ENCODE results near the gene KNDC1.
A peak's percentile ranks its signal among the peaks of the same experiment; 100 is the strongest.
"Not testable (repeated sequence)": the region's sequence is repeated elsewhere in the genome, so short reads cannot be mapped to it uniquely, and the experiment has no call there.

Gene KNDC1

DNA sequence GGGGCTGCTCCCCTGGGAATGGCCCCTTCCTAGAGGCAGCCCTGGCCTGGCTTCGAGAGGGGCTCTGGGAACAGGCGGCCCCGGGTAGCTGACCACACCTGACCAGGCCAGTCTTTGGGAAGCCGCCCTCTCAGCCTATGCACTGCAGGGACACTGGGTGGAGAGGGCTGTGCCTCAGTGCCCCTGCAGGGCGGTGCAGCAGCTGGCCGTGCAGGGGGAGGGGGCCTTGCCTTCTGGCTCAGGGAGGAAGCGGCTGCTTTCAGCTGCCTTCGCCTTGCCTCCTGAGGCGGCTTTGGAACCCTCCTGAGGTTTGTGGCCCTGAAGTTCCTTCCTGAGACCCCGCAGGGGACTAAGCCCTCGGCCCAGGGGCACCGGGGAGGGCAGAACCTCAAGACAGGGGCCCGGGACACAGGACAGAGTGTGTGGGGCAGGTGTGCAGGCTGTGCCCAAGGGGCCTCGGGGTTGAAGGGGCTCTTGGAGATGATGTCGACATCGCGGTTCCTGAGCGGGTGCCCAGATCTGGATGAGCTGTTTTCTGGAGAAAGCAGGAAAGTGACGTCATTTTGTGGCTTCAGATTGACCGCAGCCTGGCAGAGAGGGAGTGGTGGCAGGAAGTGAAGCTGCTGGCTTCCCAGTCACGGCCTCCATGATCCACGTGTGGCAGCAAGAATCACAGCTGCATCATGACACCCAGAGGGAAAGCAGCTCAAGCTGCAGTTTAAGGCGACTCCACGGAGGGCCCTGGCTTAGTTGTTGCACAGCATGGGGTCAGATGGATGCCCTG, 99.0 kb downstream of the KNDC1 start:
- peak; percentile 67 to 92 for DNase-seq (ENCODE audit: low read depth in 2 of 2)

DNA sequence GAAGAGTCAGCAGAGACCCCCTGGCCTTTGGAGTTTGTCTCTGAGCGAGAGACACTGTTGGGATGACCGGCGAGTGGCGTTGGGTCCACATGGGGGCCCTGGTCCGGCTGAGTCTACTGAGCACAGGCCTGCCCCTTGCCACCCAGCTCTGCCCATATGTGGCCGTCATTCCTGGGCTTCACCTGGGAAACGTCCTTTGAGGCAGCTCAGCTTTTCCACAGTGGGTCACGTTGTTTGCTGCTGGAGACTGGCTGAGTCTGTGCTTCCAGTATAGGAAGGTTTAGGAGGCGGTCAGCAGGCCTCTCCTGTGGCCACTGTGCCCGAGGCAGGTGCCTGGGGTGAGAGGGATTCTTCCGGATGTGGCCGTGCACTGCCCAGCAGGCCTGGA, 99.6 kb downstream of the KNDC1 start:
- no peak for DNase-seq (ENCODE audit: low read depth in 2 of 2)

- DNase-seq (ENCODE audit: low read depth in 2 of 2) = peak; percentile 54 to 75
Measured at GRCh38 chr10:133260895-133261725, 101.1 kb downstream of the KNDC1 start.

DNA sequence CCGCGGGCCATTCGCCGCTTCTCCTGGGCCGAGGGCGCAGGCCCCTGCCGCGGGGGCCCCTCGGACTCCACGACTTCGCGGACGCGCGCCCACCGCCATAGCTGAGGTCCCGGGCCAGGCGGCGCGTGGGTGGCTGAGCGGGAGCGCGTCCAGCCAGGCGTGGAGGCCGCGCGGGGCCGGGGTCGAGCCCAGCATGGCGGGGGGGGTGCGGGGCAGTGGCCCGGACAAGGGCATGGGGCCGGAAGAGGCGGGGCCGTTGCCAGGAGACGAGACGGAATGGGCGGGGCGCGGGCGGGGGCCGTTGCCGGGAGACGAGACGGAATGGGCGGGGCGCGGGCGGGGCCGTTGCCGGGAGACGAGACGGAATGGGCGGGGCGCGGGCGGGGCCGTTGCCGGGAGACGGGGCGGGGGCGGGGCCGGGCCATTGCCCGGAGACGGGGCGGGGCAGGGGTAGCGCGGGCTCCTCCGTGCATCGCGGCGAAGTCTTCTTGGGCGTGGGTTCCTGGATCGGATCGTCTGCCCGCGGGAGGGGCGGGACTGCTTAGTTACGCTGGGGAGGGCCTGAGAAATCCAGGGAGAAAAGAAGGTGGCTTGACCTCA, 101.8 kb downstream of the KNDC1 start:
- peak; percentile 79 to 84 for DNase-seq (ENCODE audit: low read depth in 2 of 2)

DNA sequence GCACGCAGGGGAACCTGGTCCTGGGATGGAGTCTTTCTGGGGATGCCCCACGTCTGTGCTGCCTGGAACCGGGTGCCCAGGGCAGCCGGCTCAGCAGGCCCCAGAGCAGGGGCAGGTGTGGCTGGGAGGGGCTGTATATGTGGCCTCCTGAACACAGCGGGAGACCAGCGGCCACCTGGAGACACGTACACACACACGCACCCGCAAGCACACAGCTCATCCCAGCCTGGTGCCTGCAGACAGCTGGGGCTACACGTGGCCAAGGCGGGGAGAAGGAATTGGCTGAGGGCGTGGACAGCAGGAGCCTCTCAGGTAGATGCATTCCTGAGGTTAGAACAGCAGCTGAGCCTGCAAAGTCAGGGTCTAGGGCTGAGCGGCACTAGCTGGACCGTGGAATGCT, 102.7 kb downstream of the KNDC1 start:
- DNase-seq (ENCODE audit: low read depth in 2 of 2) = no peak

GRCh38 chr10:133263674-133264073, 103.7 kb downstream of the KNDC1 start:
- DNase-seq (ENCODE audit: low read depth in 2 of 2) = no peak

DNA sequence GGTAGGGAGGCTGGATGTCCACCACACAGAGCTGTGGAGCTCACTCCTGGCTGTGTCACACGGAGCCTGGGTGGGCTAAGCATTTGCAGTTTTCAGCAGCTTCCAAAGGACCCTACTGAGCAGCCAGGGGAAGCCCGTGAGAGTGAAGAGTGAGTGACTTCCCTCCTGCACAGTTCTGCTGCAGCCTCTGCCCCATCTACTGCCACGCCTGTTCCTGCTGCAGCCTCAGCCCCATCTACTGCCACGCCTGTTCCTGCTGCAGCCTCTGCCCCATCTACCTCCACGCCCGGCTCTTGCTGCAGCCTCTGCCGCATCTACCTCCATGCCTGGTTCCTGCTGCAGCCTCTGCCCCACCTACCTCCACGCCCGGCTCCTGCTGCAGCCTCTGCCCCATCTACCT, 104.4 kb downstream of the KNDC1 start:
- DNase-seq (ENCODE audit: low read depth in 2 of 2) = no peak

GRCh38 chr10:133265052-133265451, 105.0 kb downstream of the KNDC1 start:
- not testable (repeated sequence) for DNase-seq (ENCODE audit: low read depth in 2 of 2)

GRCh38 chr10:133266056-133266795, 106.2 kb downstream of the KNDC1 start:
- no peak for DNase-seq (ENCODE audit: low read depth in 2 of 2)

DNA sequence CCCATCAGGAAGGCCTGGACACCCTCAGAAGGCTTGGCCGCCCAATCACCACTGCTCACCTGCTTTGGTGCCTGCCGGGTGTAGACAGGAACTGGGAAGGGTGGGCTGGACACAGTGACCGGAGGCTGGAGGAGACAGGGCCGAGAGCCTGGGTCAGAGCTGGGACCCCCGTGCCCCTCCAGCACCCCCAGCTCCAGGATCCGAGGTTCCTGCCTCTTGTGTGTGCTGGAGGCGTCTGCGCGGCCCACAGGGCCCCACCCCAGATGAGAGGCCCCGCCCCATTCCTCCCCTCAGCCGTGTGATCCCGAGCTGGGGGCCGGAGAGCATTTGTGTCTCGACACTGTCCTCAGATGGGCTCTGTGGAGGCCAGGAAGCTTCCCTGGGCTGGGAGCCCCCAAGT, 107.3 kb downstream of the KNDC1 start:
- no peak for DNase-seq (ENCODE audit: low read depth in 2 of 2)

DNA sequence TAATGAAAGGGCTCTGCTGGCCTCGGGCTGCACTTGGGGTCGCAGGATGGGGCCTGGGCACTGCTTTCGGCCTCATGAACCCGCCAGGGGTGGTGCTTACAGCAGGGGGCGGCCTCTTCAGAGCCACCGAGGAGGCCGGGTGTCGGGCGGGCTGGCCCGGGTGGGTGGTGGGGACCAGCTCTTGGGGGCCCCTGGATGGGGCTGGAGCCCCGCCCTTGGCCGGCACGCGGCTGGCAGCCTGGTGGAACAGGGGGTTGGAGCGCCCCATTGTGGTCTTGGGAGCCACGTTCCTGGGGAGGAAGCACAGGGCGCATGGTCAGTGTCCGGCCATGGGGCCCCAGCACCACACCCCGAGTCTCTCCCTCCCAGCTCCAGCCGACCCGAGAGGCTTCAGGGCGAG, 107.8 kb downstream of the KNDC1 start:
- no peak for DNase-seq (ENCODE audit: low read depth in 2 of 2)

DNA sequence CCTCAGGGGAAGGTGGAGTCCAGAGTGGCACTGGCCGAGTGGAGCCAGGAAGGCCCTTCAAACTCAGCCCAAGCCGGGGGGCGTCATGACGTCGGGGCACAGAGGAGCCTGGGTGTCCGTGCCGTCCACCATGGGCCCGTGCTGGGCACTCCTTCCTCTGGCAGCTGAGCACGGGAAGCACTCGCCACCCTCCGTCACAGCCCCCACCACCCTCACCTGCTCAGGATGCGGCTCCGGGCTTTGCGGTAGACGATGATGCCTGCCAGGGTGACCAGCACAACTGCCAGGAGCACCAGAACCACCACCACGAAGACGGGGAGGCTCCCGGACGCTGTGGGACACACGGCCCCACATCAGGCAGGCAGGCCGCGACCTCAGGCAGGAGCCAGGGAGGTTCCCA, 108.5 kb downstream of the KNDC1 start:
- no peak for DNase-seq (ENCODE audit: low read depth in 2 of 2)

GRCh38 chr10:133269367-133269766, 109.3 kb downstream of the KNDC1 start:
- no peak for DNase-seq (ENCODE audit: low read depth in 2 of 2)

GRCh38 chr10:133270204-133270603, 110.2 kb downstream of the KNDC1 start:
- DNase-seq (ENCODE audit: low read depth in 2 of 2) = no peak

DNA sequence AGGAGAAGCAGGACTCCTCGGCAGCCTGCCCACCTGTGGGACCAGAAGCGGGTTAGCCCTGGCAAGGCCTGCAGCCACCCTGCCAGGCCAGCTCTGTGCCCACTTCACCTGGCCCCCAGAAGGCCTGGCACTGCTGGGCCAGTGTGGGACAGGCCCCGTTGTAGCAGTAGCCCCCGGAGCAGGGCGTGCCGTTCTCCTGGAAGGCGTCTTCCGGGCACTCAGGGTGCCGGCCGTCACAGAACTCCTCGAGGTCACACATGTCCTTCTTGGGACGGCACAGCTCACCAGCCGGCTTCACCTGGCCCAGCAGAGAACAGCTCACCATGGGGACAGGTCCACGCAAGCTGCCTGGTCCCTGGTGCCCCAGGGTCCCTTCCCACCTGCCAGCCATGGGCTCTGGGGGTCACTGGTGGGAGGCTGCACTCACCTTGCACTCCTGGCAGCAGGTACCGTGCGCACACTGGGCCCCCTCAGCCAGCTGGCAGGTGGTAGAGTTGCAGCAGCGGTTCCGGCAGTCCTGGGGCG, 110.8 kb downstream of the KNDC1 start:
- DNase-seq (ENCODE audit: low read depth in 2 of 2) = no peak

GRCh38 chr10:133271521-133272300, 111.7 kb downstream of the KNDC1 start:
- no peak for DNase-seq (ENCODE audit: low read depth in 2 of 2)

GRCh38 chr10:133272301-133272963, 112.4 kb downstream of the KNDC1 start:
- no peak for DNase-seq (ENCODE audit: low read depth in 2 of 2)

DNA sequence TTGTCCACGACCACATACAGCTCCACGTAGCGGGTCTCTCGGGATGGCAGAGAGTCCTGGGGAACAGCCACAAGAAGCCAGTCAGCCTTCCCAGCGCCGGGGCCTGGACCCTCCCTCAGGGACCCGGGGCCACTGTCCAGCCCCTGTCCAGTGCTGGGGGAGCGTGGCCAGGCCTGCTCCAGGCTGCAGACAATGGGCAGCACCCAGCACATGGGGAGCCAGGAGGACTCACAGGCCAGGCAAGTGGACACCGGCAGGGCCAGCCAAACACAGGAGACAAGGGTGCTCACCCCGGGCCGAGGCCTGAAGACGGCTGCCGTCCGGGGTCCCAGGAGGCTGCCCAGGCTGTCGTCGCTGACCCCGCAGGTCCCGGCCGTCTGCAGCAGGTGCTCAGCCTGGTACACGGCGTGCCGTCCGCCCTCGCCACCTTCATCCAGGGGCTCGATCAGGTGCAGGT, 113.0 kb downstream of the KNDC1 start:
- no peak for DNase-seq (ENCODE audit: low read depth in 2 of 2)

- no peak for DNase-seq (ENCODE audit: low read depth in 2 of 2)
Measured at GRCh38 chr10:133273534-133274143, 113.6 kb downstream of the KNDC1 start.
